Prostate gland (tissue), 2 donors: ENCODE measurements around the gene FAM131B. TPM values are rescaled to one million over a fixed set of nuclear protein-coding genes. Genes with fewer than 3 reads are reported as not detected.

Source experiments
- DNase-seq: peaks from one replicate; pipeline ENCODE4 v3.0.0-alpha.2; 2019; ENCODE audit warnings: low spot score
- H3K27ac ChIP-seq, 2 donors: fragments of 200-600 bp; sonication (generic); 2 replicates each; pipeline ENCODE4 v1.5.1; 2017 to 2019
- H3K27me3 ChIP-seq: fragments of 200-600 bp; sonication (generic); replicated peaks from 2 replicates; pipeline ENCODE4 v1.5.1; 2019; ENCODE audit not compliant: insufficient read depth
- H3K36me3 ChIP-seq, 2 donors: fragments of 200-600 bp; sonication (generic); 1 replicate in 1 of 2; 2 replicates in 1 of 2; pipeline versions ENCODE4 v1.5.1 to v1.8.1; 2017 to 2019
- H3K4me1 ChIP-seq: fragments of 200-600 bp; sonication (generic); replicated peaks from 2 replicates; pipeline ENCODE4 v1.5.1; 2019
- H3K4me3 ChIP-seq, 2 donors: fragments of 200-600 bp; sonication (generic); 2 replicates each; pipeline ENCODE4 v1.5.1; 2017 to 2019
- H3K9me3 ChIP-seq: fragments of 200-600 bp; sonication (generic); 2 replicates; pipeline ENCODE4 v1.5.1; 2017
- CTCF ChIP-seq, 4 experiments: fragments of 200-600 bp in 2 of 4; fragments of 450-650 bp in 2 of 4; sonication (generic) in 2 of 4; IDR thresholded peaks; 1 replicate in 3 of 4; 2 replicates in 1 of 4; pipeline ENCODE4 v1.5.1; 2016 to 2019; ENCODE audit warnings: antibody characterized with exemption in 4 of 4, mild to moderate bottlenecking in 2 of 4, moderate library complexity in 2 of 4
- POLR2A ChIP-seq: fragments of 450-650 bp; IDR thresholded peaks from one replicate; pipeline ENCODE4 v1.6.1; 2016; ENCODE audit warnings: antibody characterized with exemption, mild to moderate bottlenecking
- POLR2AphosphoS5 ChIP-seq: sonication (generic); formaldehyde crosslinking; IDR thresholded peaks from one replicate; pipeline ENCODE4 v1.6.1; 2017; ENCODE audit warnings: antibody characterized with exemption
- WGBS: methylation state at CpG from one replicate; pipeline ENCODE4 v1.1.5; 2018; 5-methylcytosine and 5-hydroxymethylcytosine counted together
- intact Hi-C: fragments of 100-400 bp; cut with DNase I; formaldehyde crosslinking; loops from one replicate; pipeline ENCODE4 v1.14.2; 2022
- total RNA-seq, 2 donors: library from RNA; depleted of rRNA; stranded (reverse); fragments of >200 nt; gene quantifications; one replicate each; pipeline ENCODE4 v1.1.0, GENCODE V29; 2016

Gene FAM131B
- total RNA-seq, result 1 to 10 TPM in 1 of 2 donors, under 1 TPM in 1; 0.32 to 1.2 TPM

- TF ChIP-seq POLR2A (no peak), CTCF (IDR thresholded peaks at IDR 0.05) (no peak), POLR2AphosphoS5 (no peak)
- peaks cover 10% of the 10 kb centered on the region for H3K27me3 ChIP-seq
- H3K27ac ChIP-seq, result no peak within 1 kb of the TSS
- under 1% methylated on average over 63 of the region's 112 CpGs for WGBS
- no peaks in the 10 kb centered on the region for H3K9me3 ChIP-seq
- H3K36me3 ChIP-seq, result no peaks in the 10 kb centered on the region
- no peak for DNase-seq
- intact Hi-C loops, result no loop called here
- H3K4me1 ChIP-seq, result no peaks in the 10 kb centered on the region
- peak within 1 kb of the TSS; percentile 33 to 47 for H3K4me3 ChIP-seq
Observed at GRCh38 chr7:143362131-143363015, at the start of gene FAM131B. Gene FAM131B (minus strand): TSS chr7:143362713. CDS start chr7:143362603, 110 bp downstream.

- Histone ChIP-seq H3K36me3 (no peaks in the 10 kb centered on the region), H3K4me3 (no peak overlapping the region), H3K4me1 (no peaks in the 10 kb centered on the region), H3K27ac (no peak overlapping the region), H3K27me3 (no peaks in the 10 kb centered on the region), H3K9me3 (no peaks in the 10 kb centered on the region)
- intact Hi-C loops, result no loop called here
- TF ChIP-seq POLR2A, result no peak
- TF ChIP-seq POLR2AphosphoS5, result no peak
- TF ChIP-seq CTCF (IDR thresholded peaks at IDR 0.05), result no peak
- 78% methylated on average over 5 of the region's 5 CpGs for WGBS
- DNase-seq, result no peak
Observed at GRCh38 chr7:143411976-143412708, 49.6 kb upstream of the FAM131B start.

- Histone ChIP-seq H3K4me3 (no peak overlapping the region), H3K9me3 (no peaks in the 10 kb centered on the region), H3K36me3 (no peaks in the 10 kb centered on the region), H3K27ac (no peak overlapping the region), H3K4me1 (no peaks in the 10 kb centered on the region), H3K27me3 (no peaks in the 10 kb centered on the region)
- DNase-seq, result no peak
- no peak for TF ChIP-seq CTCF (IDR thresholded peaks at IDR 0.05)
- no peak for TF ChIP-seq POLR2A
- TF ChIP-seq POLR2AphosphoS5, result no peak
- intact Hi-C loops, result no loop called here
- WGBS, result 26% methylated on average over 6 of the region's 6 CpGs
Observed at GRCh38 chr7:143410521-143411004, 48.0 kb upstream of the FAM131B start.

- no peaks in the 10 kb centered on the region for H3K4me1 ChIP-seq
- H3K9me3 ChIP-seq, result no peaks in the 10 kb centered on the region
- H3K4me3 ChIP-seq, result peak within 1 kb of the TSS; percentile 53
- intact Hi-C loops, result loop anchor here (5.0 kb wide), 1 partner anchor 122 kb away; the partner anchor contains the start of gene CASP2
- H3K27me3 ChIP-seq, result no peaks in the 10 kb centered on the region
- TF ChIP-seq POLR2A (no peak), POLR2AphosphoS5 (peak; percentile 75), CTCF (IDR thresholded peaks at IDR 0.05) (peak in 3 of 4 experiments; percentile 47 to 60 (median 59))
- H3K36me3 ChIP-seq, result no peaks in the 10 kb centered on the region
- WGBS, result 11% methylated on average over 39 of the region's 39 CpGs
- DNase-seq, result peak; percentile 77
- peak within 1 kb of the TSS; percentile 52 to 58 for H3K27ac ChIP-seq
Observed at GRCh38 chr7:143408686-143409561, 46.4 kb upstream of the FAM131B start, which contains the start of gene EPHA1. Gene EPHA1 (minus strand): TSS chr7:143408856. CDS start chr7:143408805, 51 bp downstream.
